HG02623 (cell line): Measurements from ENCODE around the gene EPHB6.

Experiments
- ATAC-seq: cut with Tn5 transposase; IDR thresholded peaks from one replicate; pipeline ENCODE4 v1.9.1; 2021; ENCODE audit warnings: moderate library complexity; ENCODE audit not compliant: unreplicated experiment

EPHB6 gene

GRCh38 chr7:142876991-142877910 lies 22.4 kb downstream of the EPHB6 start:
- ATAC-seq: no peak

DNA sequence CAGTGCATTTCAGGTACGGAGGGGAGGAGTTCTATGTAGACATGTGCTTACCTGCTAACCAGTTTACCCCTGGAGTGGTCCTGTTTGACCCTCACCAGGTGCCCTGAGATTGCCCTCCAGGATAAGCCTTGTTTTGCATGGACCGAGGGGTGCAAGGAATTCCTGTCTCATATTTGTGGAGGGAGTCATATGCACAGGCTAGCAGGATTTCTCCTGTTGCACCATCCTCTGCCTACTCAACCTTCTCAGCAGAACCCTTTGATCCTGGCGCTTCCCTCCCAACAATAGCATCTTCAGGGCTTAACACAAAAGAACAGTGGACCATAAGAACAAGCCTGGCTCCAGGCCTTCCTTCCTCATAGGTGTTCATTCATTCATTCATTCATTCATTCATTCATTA lies 23.4 kb downstream of the EPHB6 start:
- ATAC-seq: no peak

GRCh38 chr7:142879060-142879459 lies 24.2 kb downstream of the EPHB6 start:
- no peak for ATAC-seq

DNA sequence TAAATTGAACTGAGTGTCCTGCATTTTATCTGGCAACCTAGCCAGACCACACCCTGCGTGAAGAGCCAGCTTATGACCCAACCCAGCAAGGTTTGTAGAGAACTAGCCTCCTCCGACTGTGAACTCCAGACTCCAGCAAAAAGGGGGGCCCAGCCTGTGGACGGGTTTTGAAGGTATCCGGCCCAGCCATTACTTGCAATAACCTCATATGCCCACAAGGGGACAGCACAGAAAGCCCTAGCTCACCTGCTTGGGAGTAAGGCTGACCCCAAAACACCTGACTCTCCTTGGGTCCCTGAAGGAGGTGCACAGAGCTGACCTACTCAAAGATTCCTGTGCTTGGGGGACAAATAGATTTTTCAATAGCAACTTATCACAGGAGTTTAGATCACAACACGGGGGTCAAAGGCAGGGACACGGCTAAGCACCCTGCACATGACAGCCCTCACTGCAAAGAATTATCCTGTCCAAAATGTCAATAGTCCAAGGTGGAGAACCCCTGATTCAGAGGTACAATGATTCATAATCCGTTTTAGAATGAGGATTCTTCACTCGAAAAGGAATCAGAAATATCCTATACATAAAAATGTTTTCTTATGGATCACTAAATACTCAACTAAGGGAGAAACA lies 26.1 kb downstream of the EPHB6 start:
- peak; percentile 58 for ATAC-seq

GRCh38 chr7:142881586-142882337 lies 26.9 kb downstream of the EPHB6 start:
- ATAC-seq: no peak

DNA sequence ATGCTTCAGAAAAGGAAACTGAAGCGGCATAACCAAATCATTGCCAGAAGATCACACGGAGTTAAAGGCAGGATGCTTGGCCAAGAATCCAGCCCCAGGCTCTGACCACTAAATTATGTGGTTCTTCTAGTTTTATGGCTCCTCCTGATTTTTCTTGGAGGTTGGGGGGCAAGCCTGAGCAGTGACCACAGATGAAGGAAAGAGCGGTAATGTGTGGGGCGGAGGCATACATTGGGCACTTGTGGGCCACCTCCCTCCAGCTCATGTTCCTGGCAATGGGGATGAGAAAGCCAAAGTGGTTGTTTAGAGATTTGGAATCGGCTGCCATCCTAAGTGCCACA lies 27.4 kb downstream of the EPHB6 start:
- ATAC-seq: no peak

- no peak for ATAC-seq
Observed at GRCh38 chr7:142883145-142883544, 28.3 kb downstream of the EPHB6 start.

DNA sequence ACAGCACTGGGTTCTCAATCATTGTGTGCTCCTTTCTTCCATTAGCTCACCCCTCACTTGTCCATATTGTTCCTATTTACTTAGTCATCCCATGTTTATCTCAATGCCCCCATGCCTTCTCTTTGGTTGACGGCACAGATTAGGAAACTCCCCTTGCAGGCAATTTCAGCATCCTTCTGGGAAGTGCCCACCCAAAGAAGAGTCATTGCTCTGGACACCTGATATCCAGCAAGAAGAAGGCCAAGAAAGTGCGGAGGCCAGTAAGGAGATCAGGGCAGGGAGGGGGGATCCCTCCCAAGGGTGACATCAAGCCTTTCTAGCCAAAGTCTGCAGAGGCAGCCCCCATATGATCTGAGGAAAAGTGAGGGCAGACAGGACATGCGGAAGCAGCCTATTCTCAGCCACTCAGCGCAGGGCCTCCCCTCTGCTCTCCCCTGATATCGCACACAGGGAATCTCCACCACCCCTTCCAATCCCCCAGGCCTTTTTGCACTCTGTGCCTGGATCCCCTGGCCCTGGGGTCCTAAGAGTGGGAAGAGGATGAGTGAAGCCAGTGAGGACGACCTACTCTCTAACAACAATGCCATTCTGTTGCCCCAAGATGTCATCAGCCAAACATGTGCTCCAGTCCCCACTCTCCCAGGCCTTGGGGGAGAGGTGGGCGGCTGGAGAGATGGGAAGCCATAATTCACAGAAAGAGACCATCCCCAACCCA lies 28.9 kb downstream of the EPHB6 start:
- no peak for ATAC-seq

- no peak for ATAC-seq
Observed at GRCh38 chr7:142884286-142884640, 29.4 kb downstream of the EPHB6 start.

- no peak for ATAC-seq
Observed at GRCh38 chr7:142885311-142886230, 30.7 kb downstream of the EPHB6 start, which contains the start of gene TRPV6. TSS of gene TRPV6 (minus strand) at chr7:142885745.

GRCh38 chr7:142886866-142887265 lies 32.0 kb downstream of the EPHB6 start:
- ATAC-seq: no peak

GRCh38 chr7:142887282-142888015 lies 32.6 kb downstream of the EPHB6 start:
- ATAC-seq: no peak

GRCh38 chr7:142889816-142890215 lies 34.9 kb downstream of the EPHB6 start:
- no peak for ATAC-seq

DNA sequence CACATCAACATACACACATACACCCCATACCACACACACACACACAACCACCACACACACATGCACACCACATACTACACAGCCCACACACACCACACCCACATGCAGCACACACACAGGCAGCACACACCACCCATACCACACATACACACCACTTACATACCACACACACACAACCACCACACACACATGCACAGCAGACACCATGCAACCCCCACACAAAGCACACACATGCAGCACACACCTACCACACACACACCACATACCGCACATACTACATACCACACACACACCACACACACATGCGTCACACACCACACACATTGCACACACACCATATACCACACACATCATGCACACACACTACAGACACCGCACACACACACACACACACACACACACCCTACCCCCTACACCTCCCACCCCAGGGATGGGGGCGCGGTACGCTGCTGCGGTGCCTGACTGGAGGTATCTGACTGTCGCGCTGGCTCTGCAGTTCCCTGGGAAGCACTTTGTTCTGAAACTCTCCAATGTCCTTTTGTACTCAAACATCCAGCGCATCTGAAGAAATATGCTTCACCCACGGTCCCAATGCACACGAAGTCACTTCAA lies 36.1 kb downstream of the EPHB6 start:
- ATAC-seq: no peak

DNA sequence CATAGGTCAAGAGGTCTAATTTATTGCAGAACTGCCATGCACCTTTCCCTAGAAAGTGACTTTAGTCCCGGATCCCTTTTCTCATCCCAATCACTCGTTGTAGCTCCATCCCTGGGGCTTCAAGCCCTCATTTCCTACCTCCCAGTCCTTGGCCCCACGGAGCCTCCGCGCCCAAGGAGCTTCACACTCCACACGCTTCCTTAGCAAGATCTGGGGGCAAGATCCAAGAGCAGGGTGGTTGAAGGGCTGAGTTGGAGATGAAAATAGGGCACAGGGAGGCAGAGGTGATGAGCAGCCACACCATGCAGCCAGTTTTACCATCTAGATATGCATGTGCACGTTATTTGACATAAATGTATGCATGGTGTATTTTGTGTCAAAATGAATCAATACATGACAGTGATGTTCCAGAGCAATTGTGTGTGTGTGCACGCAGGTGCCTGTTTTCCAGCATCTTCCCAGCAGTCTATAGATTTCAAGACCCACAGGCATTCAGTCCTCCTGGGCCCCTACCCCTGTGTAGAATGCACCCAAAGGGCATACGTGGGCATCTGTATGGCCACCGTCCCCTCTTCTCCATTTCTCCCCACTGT lies 36.7 kb downstream of the EPHB6 start:
- no peak for ATAC-seq

DNA sequence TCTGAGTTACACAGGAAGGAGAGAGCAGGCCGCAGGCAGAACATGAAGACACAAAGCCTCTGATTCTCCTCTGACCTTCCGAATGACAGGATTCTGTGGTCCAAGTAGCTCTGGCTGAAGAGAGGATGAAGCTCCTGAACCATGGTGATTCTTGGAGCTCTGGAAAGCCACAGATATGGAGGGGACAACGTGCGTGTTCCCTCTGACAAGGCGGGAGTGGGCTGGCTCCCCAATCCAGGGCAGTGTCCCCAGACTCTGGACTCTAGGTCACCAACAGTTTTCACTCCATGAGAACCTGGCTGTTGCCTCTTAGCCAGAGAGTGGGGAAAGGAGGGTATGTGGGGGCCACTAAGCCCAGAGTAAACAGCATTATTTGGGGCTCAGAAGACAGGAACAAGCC lies 38.1 kb downstream of the EPHB6 start:
- no peak for ATAC-seq

DNA sequence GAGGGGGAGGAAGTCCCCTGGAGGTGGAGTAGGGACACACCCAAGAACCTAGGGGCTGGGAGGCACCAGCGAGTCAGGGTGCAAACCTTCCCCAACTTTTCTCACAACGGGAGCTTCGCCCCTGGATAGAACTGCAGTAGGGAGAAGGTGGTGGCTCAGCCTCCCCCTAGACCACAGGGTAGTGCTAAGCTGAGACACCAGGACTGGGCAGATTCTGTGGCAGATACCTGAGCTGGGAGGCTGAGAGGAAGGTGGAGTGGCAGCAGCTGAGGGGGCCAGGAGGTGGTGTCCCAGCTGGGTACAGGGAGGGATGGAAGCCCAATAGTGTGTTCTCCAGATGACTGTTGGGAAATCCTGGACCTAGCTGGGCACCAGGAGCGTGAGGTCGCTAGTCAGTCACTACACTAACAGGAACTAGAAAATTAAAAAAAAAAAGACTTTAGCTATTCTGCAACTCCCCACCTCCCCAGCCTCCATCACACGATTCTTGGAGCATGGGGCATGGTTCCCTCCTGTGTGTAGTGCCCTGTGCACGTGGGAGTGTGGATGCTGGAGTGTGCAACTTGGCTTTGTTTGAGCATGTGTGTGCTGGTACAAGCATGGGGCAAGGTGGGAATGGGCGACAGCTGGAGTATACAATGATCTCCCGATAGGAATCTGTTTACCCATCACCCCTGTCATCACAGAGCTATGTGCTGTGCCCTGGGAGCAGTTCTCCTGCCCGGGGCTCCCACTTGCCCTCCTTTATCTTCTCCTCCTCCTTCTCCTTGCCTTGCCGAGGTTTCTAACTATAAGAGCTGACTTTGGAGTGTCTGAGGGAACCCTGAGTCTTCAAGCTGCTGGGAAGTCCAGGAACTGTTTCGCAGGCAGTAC lies 39.5 kb downstream of the EPHB6 start:
- ATAC-seq: no peak
